Measurements from ENCODE around the gene GALNT9.
"Not testable (repeated sequence)": the region's sequence is repeated elsewhere in the genome, so short reads cannot be mapped to it uniquely, and the experiment has no call there.

GALNT9 gene

GRCh38 chr12:132247718-132248452 is 81.5 kb downstream of the GALNT9 start:
- no peak for DNase-seq

GRCh38 chr12:132246997-132247717 is 82.2 kb downstream of the GALNT9 start:
- DNase-seq = no peak

GRCh38 chr12:132245521-132246101 is 83.8 kb downstream of the GALNT9 start:
- DNase-seq = no peak

GRCh38 chr12:132244724-132245295 is 84.6 kb downstream of the GALNT9 start:
- DNase-seq = no peak

GRCh38 chr12:132243596-132244310 is 85.6 kb downstream of the GALNT9 start:
- peak; percentile 9 for DNase-seq

- not testable (repeated sequence) for DNase-seq
These were observed 86.2 kb downstream of the GALNT9 start for GRCh38 chr12:132243171-132243570.

GRCh38 chr12:132240669-132241007 is 88.8 kb downstream of the GALNT9 start:
- not testable (repeated sequence) for DNase-seq

- no peak for DNase-seq
These were observed 89.4 kb downstream of the GALNT9 start for GRCh38 chr12:132239796-132240668.

GRCh38 chr12:132239392-132239791 is 90.0 kb downstream of the GALNT9 start:
- no peak for DNase-seq

GRCh38 chr12:132238884-132239283 is 90.5 kb downstream of the GALNT9 start:
- no peak for DNase-seq

- DNase-seq = no peak
These were observed 90.9 kb downstream of the GALNT9 start for GRCh38 chr12:132238488-132238854.

- DNase-seq = no peak
These were observed 91.5 kb downstream of the GALNT9 start for GRCh38 chr12:132237772-132238487.

GRCh38 chr12:132236930-132237771 is 92.2 kb downstream of the GALNT9 start:
- DNase-seq = no peak

- DNase-seq = no peak
These were observed 93.1 kb downstream of the GALNT9 start for GRCh38 chr12:132236129-132236929.

GRCh38 chr12:132235116-132235820 is 94.1 kb downstream of the GALNT9 start:
- no peak for DNase-seq

GRCh38 chr12:132230381-132230780 is 99.0 kb downstream of the GALNT9 start:
- no peak for DNase-seq

- DNase-seq = no peak
These were observed 99.5 kb downstream of the GALNT9 start for GRCh38 chr12:132229926-132230325.

GRCh38 chr12:132229193-132229760 is 100.1 kb downstream of the GALNT9 start:
- DNase-seq = no peak
